ENCODE data around the gene HSPA1B.

HSPA1B gene

DNA sequence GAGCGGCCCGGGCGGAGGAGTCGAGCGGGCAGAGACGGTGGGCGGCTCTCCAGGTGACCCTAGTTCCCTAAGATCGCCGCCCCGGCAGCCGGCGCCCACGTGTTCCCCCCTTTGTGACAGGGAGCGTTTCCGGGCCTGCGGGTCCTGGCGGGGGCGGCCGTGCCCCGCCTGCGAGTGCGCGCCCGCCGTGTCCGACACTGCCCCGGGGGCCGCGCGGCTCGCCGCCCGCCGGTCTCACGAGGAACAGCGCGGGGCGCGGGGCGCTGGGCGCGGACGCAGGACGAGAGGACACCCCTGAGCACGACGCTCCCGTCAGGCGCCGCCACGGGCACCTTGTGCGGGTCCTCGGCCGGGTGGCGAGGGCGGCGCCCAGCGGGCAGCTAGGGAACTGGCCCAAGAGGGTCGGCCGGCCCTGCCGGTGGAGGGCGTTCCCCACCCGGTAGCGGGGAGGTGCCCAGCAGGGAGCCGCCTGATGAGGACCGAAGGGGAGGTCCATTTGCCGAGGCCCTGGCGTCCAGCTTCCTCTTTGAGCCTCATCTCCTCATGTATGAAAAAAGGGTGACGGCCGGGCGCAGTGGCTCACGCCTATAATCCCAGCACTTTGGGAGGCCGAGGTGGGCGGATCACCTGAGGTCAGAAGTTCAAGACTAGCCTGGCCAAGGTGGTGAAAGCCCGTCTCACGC, 31.8 kb upstream of the HSPA1B start, which contains the start of gene VARS1 (continued):
- TF ChIP-seq ZNF423 (tag by site-specific recombination; IDR thresholded peaks at IDR 0.05): peak; percentile 72
- TF ChIP-seq ZNF335 (tag by site-specific recombination; conservative IDR thresholded peaks at IDR 0.05): peak; percentile 95
- TF ChIP-seq KLF7 (tag by site-specific recombination; IDR thresholded peaks at IDR 0.05; ENCODE audit: borderline replicate concordance): peak; percentile 85
- TF ChIP-seq ZNF37A (tag by site-specific recombination; IDR thresholded peaks at IDR 0.05): no peak
- TF ChIP-seq ZFP3 (tag by site-specific recombination; IDR thresholded peaks at IDR 0.05; ENCODE audit: low read depth): no peak
- TF ChIP-seq, protein P1, sequence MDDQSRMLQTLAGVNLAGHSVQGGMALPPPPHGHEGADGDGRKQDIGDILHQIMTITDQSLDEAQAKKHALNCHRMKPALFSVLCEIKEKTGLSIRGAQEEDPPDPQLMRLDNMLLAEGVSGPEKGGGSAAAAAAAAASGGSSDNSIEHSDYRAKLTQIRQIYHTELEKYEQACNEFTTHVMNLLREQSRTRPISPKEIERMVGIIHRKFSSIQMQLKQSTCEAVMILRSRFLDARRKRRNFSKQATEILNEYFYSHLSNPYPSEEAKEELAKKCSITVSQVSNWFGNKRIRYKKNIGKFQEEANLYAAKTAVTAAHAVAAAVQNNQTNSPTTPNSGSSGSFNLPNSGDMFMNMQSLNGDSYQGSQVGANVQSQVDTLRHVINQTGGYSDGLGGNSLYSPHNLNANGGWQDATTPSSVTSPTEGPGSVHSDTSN (CRISPR knock-in tag; IDR thresholded peaks at IDR 0.05): peak; percentile 82
- peak; percentile 94 for TF ChIP-seq ZNF10 (tag by site-specific recombination; IDR thresholded peaks at IDR 0.05)
- 0 out of 2 replicates have a peak, but pooled peaks have one; percentile 35 for TF ChIP-seq ZNF843 (tag by site-specific recombination; IDR thresholded peaks at IDR 0.05)
- TF ChIP-seq OSR2 (tag by site-specific recombination; IDR thresholded peaks at IDR 0.05): peak; percentile 84
- TF ChIP-seq WT1 (tag by site-specific recombination; IDR thresholded peaks at IDR 0.05): peak; percentile 86
- TF ChIP-seq PRDM1 (tag by site-specific recombination; IDR thresholded peaks at IDR 0.05): no peak
- no peak for TF ChIP-seq ZNF488 (tag by site-specific recombination; IDR thresholded peaks at IDR 0.05)
- no peak for TF ChIP-seq ZNF777 (tag by site-specific recombination; IDR thresholded peaks at IDR 0.05; ENCODE audit: borderline replicate concordance)
- TF ChIP-seq ZNF701 (tag by site-specific recombination; IDR thresholded peaks at IDR 0.05): no peak
- TF ChIP-seq ZNF239 (tag by site-specific recombination; IDR thresholded peaks at IDR 0.05): no peak
- 0 out of 2 replicates have a peak, but pooled peaks have one; percentile 50 for TF ChIP-seq YY2 (tag by site-specific recombination; IDR thresholded peaks at IDR 0.05)
- peak; percentile 14; the same call in 1 of the 2 replicates for TF ChIP-seq ZNF513 (tag by site-specific recombination; IDR thresholded peaks at IDR 0.05)
- no peak for TF ChIP-seq ZNF514 (tag by site-specific recombination; IDR thresholded peaks at IDR 0.05)
- TF ChIP-seq ZSCAN30 (tag by site-specific recombination; IDR thresholded peaks at IDR 0.05): peak; percentile 77
- no peak for TF ChIP-seq ZNF610 (tag by site-specific recombination; IDR thresholded peaks at IDR 0.05; ENCODE audit: borderline replicate concordance)
- TF ChIP-seq ZNF121 (tag by site-specific recombination; IDR thresholded peaks at IDR 0.05): no peak
- TF ChIP-seq MZF1 (tag by site-specific recombination; IDR thresholded peaks at IDR 0.05; ENCODE audit: borderline replicate concordance): no peak
- peak; percentile 62 for TF ChIP-seq IKZF3 (tag by site-specific recombination; IDR thresholded peaks at IDR 0.05)
- TF ChIP-seq TRIM28 (IDR thresholded peaks at IDR 0.05; ENCODE audit: borderline replicate concordance, low read length): peak; percentile 10; the same call in 1 of the 2 replicates
- TF ChIP-seq, protein P2, sequence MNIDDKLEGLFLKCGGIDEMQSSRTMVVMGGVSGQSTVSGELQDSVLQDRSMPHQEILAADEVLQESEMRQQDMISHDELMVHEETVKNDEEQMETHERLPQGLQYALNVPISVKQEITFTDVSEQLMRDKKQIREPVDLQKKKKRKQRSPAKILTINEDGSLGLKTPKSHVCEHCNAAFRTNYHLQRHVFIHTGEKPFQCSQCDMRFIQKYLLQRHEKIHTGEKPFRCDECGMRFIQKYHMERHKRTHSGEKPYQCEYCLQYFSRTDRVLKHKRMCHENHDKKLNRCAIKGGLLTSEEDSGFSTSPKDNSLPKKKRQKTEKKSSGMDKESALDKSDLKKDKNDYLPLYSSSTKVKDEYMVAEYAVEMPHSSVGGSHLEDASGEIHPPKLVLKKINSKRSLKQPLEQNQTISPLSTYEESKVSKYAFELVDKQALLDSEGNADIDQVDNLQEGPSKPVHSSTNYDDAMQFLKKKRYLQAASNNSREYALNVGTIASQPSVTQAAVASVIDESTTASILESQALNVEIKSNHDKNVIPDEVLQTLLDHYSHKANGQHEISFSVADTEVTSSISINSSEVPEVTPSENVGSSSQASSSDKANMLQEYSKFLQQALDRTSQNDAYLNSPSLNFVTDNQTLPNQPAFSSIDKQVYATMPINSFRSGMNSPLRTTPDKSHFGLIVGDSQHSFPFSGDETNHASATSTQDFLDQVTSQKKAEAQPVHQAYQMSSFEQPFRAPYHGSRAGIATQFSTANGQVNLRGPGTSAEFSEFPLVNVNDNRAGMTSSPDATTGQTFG (tag by site-specific recombination; IDR thresholded peaks at IDR 0.05; ENCODE audit: borderline replicate concordance): no peak
- peak; percentile 70; the same call in 1 of the 2 replicates for TF ChIP-seq KLF10 (tag by site-specific recombination; IDR thresholded peaks at IDR 0.05)
- TF ChIP-seq EGR2 (tag by site-specific recombination; IDR thresholded peaks at IDR 0.05; ENCODE audit: low read depth): peak; percentile 78
- peak; percentile 69; the same call in 1 of the 2 replicates for TF ChIP-seq ZNF501 (tag by site-specific recombination; IDR thresholded peaks at IDR 0.05)
- no peak for TF ChIP-seq ZNF830 (tag by site-specific recombination; IDR thresholded peaks at IDR 0.05; ENCODE audit: low read depth)
- no peak for TF ChIP-seq ZNF19 (tag by site-specific recombination; IDR thresholded peaks at IDR 0.05; ENCODE audit: low read depth)
- TF ChIP-seq YY1 (tag by site-specific recombination; IDR thresholded peaks at IDR 0.05): peak; percentile 42
- TF ChIP-seq ZSCAN18 (tag by site-specific recombination; IDR thresholded peaks at IDR 0.05): no peak
- TF ChIP-seq ZNF707 (tag by site-specific recombination; IDR thresholded peaks at IDR 0.05): no peak
- peak; percentile 67; the same call in 1 of the 2 replicates for TF ChIP-seq ZNF2 (tag by site-specific recombination; IDR thresholded peaks at IDR 0.05)
- TF ChIP-seq ZNF174 (tag by site-specific recombination; IDR thresholded peaks at IDR 0.05): no peak
